HL-60 (cell line): ENCODE results near the gene CYP1A1.

Experiments used
- DNase-seq, 2 experiments: peaks; one replicate each; pipeline ENCODE4 v3.0.0-alpha.2; 2010 to 2020; ENCODE audit warnings: low read depth in 1 of 2, low spot score in 1 of 2
- H3K27ac ChIP-seq: fragments of 250-450 bp; sonication (Bioruptor Pico); replicated peaks from 2 replicates; pipeline ENCODE4 v1.5.1; 2020; ENCODE audit warnings: mild to moderate bottlenecking, moderate library complexity
- H3K27me3 ChIP-seq: fragments of 250-450 bp; sonication (Bioruptor Pico); 2 replicates; pipeline ENCODE4 v1.5.1; 2021; ENCODE audit warnings: mild to moderate bottlenecking, moderate library complexity; ENCODE audit not compliant: insufficient read depth, poor library complexity, severe bottlenecking
- H3K4me3 ChIP-seq: replicated peaks from 2 replicates; pipeline ENCODE4 v1.5.1; 2011; ENCODE audit warnings: mild to moderate bottlenecking, control low read depth, low read length; ENCODE audit not compliant: insufficient read depth
- GABPA ChIP-seq: IDR thresholded peaks from 2 replicates; pipeline ENCODE4 v1.6.1; 2012; ENCODE audit warnings: low read depth
- POLR2AphosphoS5 ChIP-seq: IDR thresholded peaks from 2 replicates; pipeline ENCODE4 v1.6.1; 2012; ENCODE audit warnings: low read depth
- SPI1 ChIP-seq: IDR thresholded peaks from 2 replicates; pipeline ENCODE4 v1.6.1; 2012; ENCODE audit warnings: low read depth, mild to moderate bottlenecking, borderline replicate concordance
- TF ChIP-seq, protein P1 (sequence below): IDR thresholded peaks from one replicate; pipeline ENCODE4 v1.5.1; 2011; ENCODE audit warnings: low read length, control low read depth, inconsistent platforms; ENCODE audit not compliant: insufficient read depth
- TF ChIP-seq, protein P2 (sequence below): IDR thresholded peaks from 2 replicates; pipeline ENCODE4 v1.6.1; 2012; ENCODE audit warnings: low read depth; ENCODE audit not compliant: insufficient replicate concordance

Gene CYP1A1

DNA sequence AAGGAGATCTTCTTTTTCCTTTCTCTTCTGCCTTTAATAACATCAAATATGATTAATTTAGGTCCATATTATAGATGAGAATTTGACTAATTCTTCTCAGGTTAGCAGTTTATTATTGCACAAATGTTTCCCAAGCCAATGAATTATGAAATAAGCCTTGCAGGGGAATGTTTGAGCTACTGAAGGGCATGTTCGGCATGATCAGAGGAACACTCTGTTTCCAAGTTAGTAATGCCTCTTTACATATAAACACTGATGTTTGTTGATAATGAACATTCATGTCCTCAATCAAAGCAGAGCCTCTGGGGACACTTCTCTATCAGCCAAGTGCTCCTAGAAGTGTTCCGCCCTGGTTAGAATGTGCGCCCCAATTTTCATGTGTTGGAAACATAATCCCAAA, 10.0 kb upstream of the CYP1A1 start:
- no peak for TF ChIP-seq GABPA
- TF ChIP-seq, protein P1, sequence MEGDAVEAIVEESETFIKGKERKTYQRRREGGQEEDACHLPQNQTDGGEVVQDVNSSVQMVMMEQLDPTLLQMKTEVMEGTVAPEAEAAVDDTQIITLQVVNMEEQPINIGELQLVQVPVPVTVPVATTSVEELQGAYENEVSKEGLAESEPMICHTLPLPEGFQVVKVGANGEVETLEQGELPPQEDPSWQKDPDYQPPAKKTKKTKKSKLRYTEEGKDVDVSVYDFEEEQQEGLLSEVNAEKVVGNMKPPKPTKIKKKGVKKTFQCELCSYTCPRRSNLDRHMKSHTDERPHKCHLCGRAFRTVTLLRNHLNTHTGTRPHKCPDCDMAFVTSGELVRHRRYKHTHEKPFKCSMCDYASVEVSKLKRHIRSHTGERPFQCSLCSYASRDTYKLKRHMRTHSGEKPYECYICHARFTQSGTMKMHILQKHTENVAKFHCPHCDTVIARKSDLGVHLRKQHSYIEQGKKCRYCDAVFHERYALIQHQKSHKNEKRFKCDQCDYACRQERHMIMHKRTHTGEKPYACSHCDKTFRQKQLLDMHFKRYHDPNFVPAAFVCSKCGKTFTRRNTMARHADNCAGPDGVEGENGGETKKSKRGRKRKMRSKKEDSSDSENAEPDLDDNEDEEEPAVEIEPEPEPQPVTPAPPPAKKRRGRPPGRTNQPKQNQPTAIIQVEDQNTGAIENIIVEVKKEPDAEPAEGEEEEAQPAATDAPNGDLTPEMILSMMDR = no peak
- Histone ChIP-seq H3K27me3 (peaks cover 2% of the 10 kb centered on the region), H3K4me3 (no peak overlapping the region), H3K27ac (no peak overlapping the region)
- DNase-seq = no peak

DNA sequence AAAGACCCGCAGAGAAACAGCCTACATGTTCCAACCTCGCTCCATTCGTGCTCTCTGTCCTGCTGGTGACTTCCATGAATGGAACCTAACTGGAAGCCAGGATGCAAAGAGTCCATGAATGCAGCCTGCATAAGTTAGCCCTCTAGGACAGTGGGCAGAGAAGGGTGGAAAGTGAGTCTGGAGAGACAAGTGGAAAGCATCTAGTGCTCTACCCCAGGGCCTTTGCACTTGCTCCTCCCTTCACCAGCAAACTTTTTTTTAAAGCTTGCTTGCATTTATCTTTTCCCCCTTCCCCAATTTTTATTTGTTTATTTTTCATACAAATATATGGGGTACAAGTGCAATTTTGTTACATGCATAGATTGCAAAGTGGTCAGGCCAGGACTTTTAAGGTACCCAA, 7.9 kb upstream of the CYP1A1 start:
- H3K27me3 ChIP-seq = peaks cover 6% of the 10 kb centered on the region

DNA sequence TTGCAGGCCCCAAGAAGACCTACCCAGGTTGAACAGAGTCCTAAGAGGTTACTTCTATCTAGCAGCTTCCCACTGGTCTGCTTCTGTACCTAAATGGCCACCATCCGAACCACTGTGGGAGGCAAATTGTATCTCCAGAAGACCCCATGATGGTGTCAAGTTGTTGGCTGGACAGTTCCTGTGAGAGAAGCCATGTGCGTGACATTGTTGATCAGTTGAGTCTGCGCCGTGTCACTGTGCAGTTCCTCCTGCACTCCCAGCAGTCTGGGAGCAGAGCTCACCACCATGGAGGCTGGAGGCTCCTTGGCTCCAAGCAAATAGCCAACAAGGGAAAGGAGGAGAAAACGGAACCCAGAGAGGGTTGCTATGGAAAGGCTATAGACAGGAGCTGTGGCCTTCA, 7.5 kb upstream of the CYP1A1 start:
- DNase-seq = no peak
- Histone ChIP-seq H3K4me3 (no peak overlapping the region), H3K27ac (no peak overlapping the region), H3K27me3 (peaks cover 6% of the 10 kb centered on the region)
- TF ChIP-seq, protein P1 = no peak
- TF ChIP-seq, protein P2, sequence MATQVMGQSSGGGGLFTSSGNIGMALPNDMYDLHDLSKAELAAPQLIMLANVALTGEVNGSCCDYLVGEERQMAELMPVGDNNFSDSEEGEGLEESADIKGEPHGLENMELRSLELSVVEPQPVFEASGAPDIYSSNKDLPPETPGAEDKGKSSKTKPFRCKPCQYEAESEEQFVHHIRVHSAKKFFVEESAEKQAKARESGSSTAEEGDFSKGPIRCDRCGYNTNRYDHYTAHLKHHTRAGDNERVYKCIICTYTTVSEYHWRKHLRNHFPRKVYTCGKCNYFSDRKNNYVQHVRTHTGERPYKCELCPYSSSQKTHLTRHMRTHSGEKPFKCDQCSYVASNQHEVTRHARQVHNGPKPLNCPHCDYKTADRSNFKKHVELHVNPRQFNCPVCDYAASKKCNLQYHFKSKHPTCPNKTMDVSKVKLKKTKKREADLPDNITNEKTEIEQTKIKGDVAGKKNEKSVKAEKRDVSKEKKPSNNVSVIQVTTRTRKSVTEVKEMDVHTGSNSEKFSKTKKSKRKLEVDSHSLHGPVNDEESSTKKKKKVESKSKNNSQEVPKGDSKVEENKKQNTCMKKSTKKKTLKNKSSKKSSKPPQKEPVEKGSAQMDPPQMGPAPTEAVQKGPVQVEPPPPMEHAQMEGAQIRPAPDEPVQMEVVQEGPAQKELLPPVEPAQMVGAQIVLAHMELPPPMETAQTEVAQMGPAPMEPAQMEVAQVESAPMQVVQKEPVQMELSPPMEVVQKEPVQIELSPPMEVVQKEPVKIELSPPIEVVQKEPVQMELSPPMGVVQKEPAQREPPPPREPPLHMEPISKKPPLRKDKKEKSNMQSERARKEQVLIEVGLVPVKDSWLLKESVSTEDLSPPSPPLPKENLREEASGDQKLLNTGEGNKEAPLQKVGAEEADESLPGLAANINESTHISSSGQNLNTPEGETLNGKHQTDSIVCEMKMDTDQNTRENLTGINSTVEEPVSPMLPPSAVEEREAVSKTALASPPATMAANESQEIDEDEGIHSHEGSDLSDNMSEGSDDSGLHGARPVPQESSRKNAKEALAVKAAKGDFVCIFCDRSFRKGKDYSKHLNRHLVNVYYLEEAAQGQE = no peak
- TF ChIP-seq SPI1 (no peak), POLR2AphosphoS5 (no peak), GABPA (no peak)

More for the DNA sequence above, 7.9 kb upstream of the CYP1A1 start:
- DNase-seq = no peak
- Histone ChIP-seq H3K4me3 (no peak overlapping the region), H3K27ac (no peak overlapping the region)
- TF ChIP-seq POLR2AphosphoS5 (no peak), SPI1 (no peak), GABPA (no peak)
- TF ChIP-seq, protein P1 = no peak
- TF ChIP-seq, protein P2 = no peak

DNA sequence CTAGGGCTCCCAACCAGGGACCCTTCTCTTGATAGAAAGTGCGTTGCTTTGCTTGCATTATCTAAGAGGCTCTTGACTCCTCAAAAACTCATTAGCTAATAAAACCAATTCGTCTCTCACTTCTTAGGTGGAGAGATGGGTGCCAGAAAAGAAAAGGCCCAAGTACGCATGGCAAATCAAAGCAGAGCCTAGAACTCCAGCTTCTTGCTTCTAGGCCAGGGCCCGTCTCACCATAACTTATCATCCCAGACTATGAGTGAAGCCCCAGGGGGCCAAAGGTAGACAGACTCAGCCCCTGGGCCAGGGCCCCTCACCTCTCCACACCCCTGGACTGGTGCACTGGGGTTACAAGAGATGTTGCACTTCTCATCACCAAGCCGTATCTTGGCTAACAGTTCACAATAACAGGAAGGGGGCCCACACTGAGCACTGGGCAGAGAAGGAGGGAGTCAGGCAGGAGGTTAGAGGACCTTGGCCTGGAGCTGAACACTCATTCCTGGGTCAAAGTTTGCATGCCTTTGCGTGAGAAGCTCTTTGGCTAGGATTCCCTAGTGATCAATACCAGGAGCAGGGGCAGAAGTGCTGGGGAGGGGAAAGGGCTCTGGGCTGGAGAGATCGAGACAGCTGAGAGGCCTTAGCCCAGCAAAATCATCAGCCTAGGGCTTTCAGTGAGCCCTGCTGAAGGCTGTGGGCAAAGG, 5.4 kb upstream of the CYP1A1 start:
- TF ChIP-seq GABPA (no peak), SPI1 (no peak), POLR2AphosphoS5 (no peak)
- TF ChIP-seq, protein P2 = no peak
- TF ChIP-seq, protein P1 = no peak
- H3K4me3 ChIP-seq = no peak overlapping the region
- H3K27ac ChIP-seq = no peak overlapping the region
- H3K27me3 ChIP-seq = peaks cover 21% of the 10 kb centered on the region
- DNase-seq = no peak
